ENCODE measurements around the gene PSTPIP1. TPM values are rescaled to one million over a fixed set of nuclear protein-coding genes. Genes with fewer than 3 reads are reported as not detected.

Gene PSTPIP1
- total RNA-seq, 2 experiments from 2014 or later: 79.4 to 82.7 TPM

DNA sequence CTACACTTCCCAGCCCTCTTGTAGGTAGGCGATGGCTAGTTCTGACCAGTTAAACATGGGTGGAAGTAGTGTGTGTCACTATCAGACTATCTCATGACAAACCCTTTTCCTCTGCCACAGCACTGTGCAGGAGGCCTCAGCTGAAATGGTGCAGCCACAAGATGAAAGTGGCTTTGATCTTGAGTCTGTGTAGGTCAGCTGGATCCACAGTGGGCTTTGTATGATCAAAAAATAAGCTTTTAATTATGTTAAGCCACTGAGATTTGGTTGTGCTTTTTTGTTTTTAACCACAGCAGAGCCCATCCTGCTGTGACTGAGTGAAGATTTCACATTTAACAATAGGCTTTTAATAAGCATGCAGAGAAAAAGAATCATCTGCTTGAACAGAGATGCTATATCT is 43.7 kb upstream of the PSTPIP1 start:
- ChIA-PET CTCF (interaction anchor here (1.2 to 1.5 kb wide), 4 partner anchors 9 to 104 kb away, joined by 3 to 4 read pairs (median 3); no protein-coding TSS in a partner anchor), POLR2A (no interaction called here)
- TF ChIP-seq, protein P1, sequence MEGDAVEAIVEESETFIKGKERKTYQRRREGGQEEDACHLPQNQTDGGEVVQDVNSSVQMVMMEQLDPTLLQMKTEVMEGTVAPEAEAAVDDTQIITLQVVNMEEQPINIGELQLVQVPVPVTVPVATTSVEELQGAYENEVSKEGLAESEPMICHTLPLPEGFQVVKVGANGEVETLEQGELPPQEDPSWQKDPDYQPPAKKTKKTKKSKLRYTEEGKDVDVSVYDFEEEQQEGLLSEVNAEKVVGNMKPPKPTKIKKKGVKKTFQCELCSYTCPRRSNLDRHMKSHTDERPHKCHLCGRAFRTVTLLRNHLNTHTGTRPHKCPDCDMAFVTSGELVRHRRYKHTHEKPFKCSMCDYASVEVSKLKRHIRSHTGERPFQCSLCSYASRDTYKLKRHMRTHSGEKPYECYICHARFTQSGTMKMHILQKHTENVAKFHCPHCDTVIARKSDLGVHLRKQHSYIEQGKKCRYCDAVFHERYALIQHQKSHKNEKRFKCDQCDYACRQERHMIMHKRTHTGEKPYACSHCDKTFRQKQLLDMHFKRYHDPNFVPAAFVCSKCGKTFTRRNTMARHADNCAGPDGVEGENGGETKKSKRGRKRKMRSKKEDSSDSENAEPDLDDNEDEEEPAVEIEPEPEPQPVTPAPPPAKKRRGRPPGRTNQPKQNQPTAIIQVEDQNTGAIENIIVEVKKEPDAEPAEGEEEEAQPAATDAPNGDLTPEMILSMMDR (IDR thresholded peaks at IDR 0.05): no peak
- H3K4me3 ChIP-seq (ENCODE audit: low read length): no peak overlapping the region
- H3K4me1 Mint-ChIP-seq (ENCODE audit: low read depth): peaks cover 13% of the 10 kb centered on the region
- H3K27ac ChIP-seq (ENCODE audit: low read depth in 1 of 2, low read length in 2 of 2): no peak overlapping the region
- H3K27me3 Mint-ChIP-seq: no peaks in the 10 kb centered on the region
- peaks cover 19% of the 10 kb centered on the region for H3K36me3 ChIP-seq (ENCODE audit: insufficient read depth, low read length)
- H3K36me3 Mint-ChIP-seq (ENCODE audit: low read depth): peaks cover 40% of the 10 kb centered on the region
- ATAC-seq (ENCODE audit: poor library complexity): no peak
- no peaks in the 10 kb centered on the region for H3K4me1 ChIP-seq (ENCODE audit: insufficient read depth, low read length)
- DNase-seq: no peak
- no peaks in the 10 kb centered on the region for H3K9me3 ChIP-seq (ENCODE audit: control insufficient read depth in 1 of 2, insufficient read depth in 1 of 2, low read length in 2 of 2)
- intact Hi-C loops (cut with DNase I, micrococcal nuclease): no loop called here
- no peaks in the 10 kb centered on the region for H3K9me3 Mint-ChIP-seq
- H3K27ac Mint-ChIP-seq: no peak overlapping the region
- H3K27me3 ChIP-seq (ENCODE audit: control insufficient read depth in 1 of 2, insufficient read depth in 2 of 2, low read length in 2 of 2): no peaks in the 10 kb centered on the region
- no peak overlapping the region for H3K4me3 Mint-ChIP-seq

DNA sequence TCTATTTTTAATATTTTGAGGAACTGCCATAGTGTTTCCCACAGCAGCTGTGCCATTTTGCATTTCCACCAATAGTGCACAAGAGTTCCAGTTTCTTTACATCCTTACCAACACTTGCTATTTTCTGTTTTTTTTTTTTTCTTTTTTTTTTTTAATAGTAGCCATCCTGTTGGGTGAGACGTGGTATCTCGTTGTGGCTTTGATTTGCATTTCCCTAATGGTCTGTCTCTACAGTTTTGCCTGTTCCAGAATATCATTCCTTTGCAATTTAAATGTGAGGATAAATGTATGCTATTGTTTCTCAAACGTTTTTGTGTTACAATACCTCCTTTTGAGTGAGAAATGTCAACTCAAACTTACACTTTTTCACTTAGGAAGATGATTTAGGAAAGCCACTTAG is 41.0 kb upstream of the PSTPIP1 start:
- Mint-ChIP-seq H3K27ac (no peak overlapping the region), H3K36me3 (ENCODE audit: low read depth) (peaks cover 15% of the 10 kb centered on the region), H3K4me3 (no peak overlapping the region), H3K4me1 (ENCODE audit: low read depth) (peaks cover 7% of the 10 kb centered on the region), H3K27me3 (no peaks in the 10 kb centered on the region), H3K9me3 (no peaks in the 10 kb centered on the region)
- TF ChIP-seq, protein P1 (IDR thresholded peaks at IDR 0.05): no peak
- Histone ChIP-seq H3K4me3 (ENCODE audit: low read length) (no peak overlapping the region), H3K27me3 (ENCODE audit: control insufficient read depth in 1 of 2, insufficient read depth in 2 of 2, low read length in 2 of 2) (no peaks in the 10 kb centered on the region), H3K27ac (ENCODE audit: low read depth in 1 of 2, low read length in 2 of 2) (no peak overlapping the region), H3K9me3 (ENCODE audit: control insufficient read depth in 1 of 2, insufficient read depth in 1 of 2, low read length in 2 of 2) (no peaks in the 10 kb centered on the region), H3K36me3 (ENCODE audit: insufficient read depth, low read length) (peaks cover 3% of the 10 kb centered on the region), H3K4me1 (ENCODE audit: insufficient read depth, low read length) (no peaks in the 10 kb centered on the region)
- DNase-seq: no peak
- ATAC-seq (ENCODE audit: poor library complexity): no peak
- POLR2A ChIA-PET: interaction anchor here (0.7 kb wide), 1 partner anchor 66 kb away, joined by 3 read pairs; no protein-coding TSS in a partner anchor
- intact Hi-C loops (cut with DNase I, micrococcal nuclease): no loop called here
- CTCF ChIA-PET: interaction anchor here (0.7 kb wide), 1 partner anchor 13 kb away, joined by 3 read pairs; no protein-coding TSS in a partner anchor

DNA sequence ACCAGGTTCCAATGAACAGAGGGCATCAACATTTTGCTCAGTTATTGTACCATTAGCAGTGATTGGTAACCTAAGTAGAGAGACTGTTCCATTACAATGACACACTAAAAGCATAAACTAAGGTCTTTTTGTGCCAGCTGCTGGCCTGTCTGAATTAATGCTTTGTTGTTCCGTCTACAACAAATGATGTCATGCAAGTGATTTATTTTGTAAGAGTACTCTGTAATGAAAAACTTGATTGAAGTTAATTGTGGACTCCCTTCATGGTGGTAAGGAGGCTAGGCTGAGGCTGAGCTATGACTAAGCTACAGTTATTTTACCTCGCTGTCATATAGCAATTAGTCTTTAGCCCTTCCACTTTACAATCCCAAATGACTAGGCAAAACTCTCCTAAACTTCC is 40.2 kb upstream of the PSTPIP1 start:
- no peak overlapping the region for H3K27ac Mint-ChIP-seq
- H3K27ac ChIP-seq (ENCODE audit: low read depth in 1 of 2, low read length in 2 of 2): no peak overlapping the region
- H3K36me3 ChIP-seq (ENCODE audit: insufficient read depth, low read length): peaks cover 3% of the 10 kb centered on the region
- peaks cover 13% of the 10 kb centered on the region for H3K36me3 Mint-ChIP-seq (ENCODE audit: low read depth)
- H3K9me3 Mint-ChIP-seq: no peaks in the 10 kb centered on the region
- no peak overlapping the region for H3K4me3 ChIP-seq (ENCODE audit: low read length)
- DNase-seq (no peak), ATAC-seq (ENCODE audit: poor library complexity) (no peak)
- no peaks in the 10 kb centered on the region for H3K27me3 ChIP-seq (ENCODE audit: control insufficient read depth in 1 of 2, insufficient read depth in 2 of 2, low read length in 2 of 2)
- CTCF ChIA-PET: interaction anchor here (0.7 to 1.0 kb wide), 3 partner anchors 9 to 19 kb away, joined by 3 read pairs; no protein-coding TSS in a partner anchor
- TF ChIP-seq, protein P1 (IDR thresholded peaks at IDR 0.05): no peak
- intact Hi-C loops (cut with DNase I, micrococcal nuclease): no loop called here
- no peaks in the 10 kb centered on the region for H3K27me3 Mint-ChIP-seq
- H3K9me3 ChIP-seq (ENCODE audit: control insufficient read depth in 1 of 2, insufficient read depth in 1 of 2, low read length in 2 of 2): no peaks in the 10 kb centered on the region
- H3K4me1 Mint-ChIP-seq (ENCODE audit: low read depth): peaks cover 7% of the 10 kb centered on the region
- no peak overlapping the region for H3K4me3 Mint-ChIP-seq
- no peaks in the 10 kb centered on the region for H3K4me1 ChIP-seq (ENCODE audit: insufficient read depth, low read length)
- POLR2A ChIA-PET: interaction anchor here (0.7 kb wide), 1 partner anchor 65 kb away, joined by 3 read pairs; no protein-coding TSS in a partner anchor

All from CD4-positive, alpha-beta T cell (primary cell).